Activated gamma-delta T cell treated with anti-CD3 and anti-CD28 coated beads, Interleukin-2, amount 50 U/mL, for 16 hours (primary cell): ENCODE measurements around the gene DIP2A.
"Not testable (repeated sequence)": the region's sequence is repeated elsewhere in the genome, so short reads cannot be mapped to it uniquely, and the experiment has no call there.

ENCODE experiments used
- DNase-seq: peaks from one replicate; pipeline ENCODE4 v3.0.0-alpha.2; 2020; ENCODE audit warnings: low read depth

The DIP2A gene

DNA sequence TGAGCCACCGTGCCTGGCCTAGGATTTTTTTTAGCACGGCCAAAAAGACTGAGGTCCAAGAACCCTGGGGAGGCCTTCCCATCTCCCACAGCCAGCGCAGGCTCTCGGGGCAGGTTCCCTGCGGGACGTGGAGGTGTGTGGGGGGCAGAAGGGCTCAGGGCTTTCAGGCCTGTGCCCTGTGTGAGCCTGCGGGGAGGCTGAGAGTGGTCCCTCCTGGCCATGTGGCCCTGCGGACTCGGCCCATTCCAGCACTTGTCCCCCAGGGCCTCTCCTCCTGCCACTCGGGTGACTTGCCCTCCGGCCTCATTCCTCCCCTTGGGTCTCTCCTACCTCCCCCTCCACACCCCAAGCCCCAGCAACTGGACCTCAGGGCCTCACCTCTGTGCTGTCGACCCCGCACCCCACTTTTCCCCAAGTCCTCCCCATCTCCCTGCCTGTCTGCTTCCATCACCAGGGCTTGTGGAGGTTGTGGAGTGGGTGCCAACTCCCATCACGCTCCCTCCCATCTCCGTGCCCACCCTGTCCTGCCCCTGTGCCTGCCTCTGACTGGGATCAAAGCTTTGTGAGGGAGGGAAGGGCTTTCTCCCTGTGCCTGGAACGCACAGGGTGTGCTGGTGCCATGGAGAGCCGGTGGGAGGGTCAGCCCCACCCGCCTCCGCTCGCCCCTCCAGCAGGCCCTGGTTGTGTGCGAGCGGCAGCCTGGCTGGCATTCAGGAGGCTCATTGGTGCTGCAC is 32.2 kb upstream of the DIP2A start:
- no peak for DNase-seq

GRCh38 chr21:46427516-46427915 is 31.2 kb upstream of the DIP2A start:
- no peak for DNase-seq

- DNase-seq = no peak
Measured at GRCh38 chr21:46428286-46428685, 30.4 kb upstream of the DIP2A start.

DNA sequence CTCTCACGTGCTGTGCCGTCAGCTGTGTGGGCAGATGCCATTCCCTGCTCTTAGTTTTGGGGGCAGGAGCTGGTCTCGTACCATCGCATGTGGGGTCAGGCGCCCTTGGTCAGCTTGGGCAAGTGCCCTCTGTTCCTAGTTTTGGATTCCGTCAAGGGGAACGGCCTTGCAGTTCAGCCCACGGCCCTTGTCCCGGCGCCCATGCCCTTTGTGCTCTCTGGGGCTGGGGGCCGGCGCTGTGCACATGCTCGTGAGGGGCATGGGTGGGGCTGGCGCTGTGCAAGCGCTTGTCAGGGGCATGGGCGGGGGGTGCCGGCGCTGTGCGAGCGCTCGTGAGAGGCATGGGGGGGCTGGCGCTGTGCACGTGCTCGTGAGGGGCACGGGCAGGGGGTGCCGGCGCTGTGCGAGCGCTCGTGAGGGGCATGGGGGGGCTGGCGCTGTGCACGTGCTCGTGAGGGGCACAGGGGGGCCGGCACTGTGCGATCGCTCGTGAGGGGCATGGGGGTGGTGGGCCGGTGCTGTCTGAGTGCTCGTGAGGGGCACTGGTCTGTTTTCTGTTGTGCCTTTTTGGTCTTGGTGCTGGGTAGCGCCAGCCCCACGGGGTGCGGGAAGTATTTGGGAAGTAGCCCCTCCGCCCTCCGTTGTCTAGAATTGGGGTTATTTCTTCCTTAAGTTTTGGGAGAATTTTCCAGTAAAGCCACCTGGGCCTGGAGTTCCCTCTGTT is 29.5 kb upstream of the DIP2A start:
- no peak for DNase-seq

- DNase-seq = no peak
Measured at GRCh38 chr21:46429754-46430681, 28.7 kb upstream of the DIP2A start.

DNA sequence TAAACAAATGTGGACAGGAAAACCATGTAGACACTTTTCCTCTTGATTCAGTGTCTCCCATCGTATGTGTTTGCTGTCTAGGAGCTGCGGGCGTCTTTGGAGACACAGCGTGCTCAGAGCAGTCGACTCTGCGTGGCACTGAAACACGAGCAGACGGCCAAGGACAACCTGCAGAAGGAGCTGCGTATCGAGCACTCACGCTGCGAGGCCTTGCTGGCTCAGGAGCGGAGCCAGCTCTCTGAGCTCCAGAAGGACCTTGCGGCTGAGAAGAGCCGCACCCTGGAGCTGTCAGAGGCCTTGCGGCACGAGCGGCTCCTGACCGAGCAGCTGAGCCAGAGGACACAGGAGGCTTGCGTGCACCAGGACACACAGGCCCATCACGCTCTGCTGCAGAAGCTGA is 27.2 kb upstream of the DIP2A start:
- DNase-seq = no peak

DNA sequence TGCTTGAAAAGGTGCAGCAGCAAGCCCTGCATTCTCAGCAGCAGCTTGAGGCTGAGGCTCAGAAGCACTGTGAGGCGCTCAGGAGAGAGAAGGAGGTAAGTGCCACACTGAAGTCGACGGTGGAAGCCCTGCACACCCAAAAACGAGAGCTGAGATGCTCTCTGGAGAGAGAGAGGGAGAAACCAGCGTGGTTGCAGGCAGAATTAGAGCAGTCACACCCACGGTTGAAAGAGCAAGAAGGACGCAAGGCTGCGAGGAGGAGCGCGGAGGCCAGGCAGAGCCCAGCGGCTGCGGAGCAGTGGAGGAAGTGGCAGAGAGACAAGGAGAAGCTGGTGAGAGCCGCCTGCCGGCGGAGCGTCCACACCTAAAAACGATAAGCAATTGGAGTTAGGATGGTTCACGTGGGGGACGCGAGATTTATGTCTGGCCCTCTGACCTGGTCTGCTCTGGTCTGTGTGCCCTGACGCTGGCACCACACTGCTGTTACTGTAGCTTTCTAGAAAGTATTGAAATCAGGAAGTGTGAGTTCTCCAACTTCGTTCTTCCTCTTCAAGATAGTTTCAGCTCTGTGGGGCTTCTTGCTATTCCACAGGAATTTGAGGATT is 26.7 kb upstream of the DIP2A start:
- DNase-seq = no peak

- DNase-seq = not testable (repeated sequence)
Measured at GRCh38 chr21:46433116-46433515, 25.6 kb upstream of the DIP2A start.

- no peak for DNase-seq
Measured at GRCh38 chr21:46434322-46434958, 24.3 kb upstream of the DIP2A start.

- DNase-seq = no peak
Measured at GRCh38 chr21:46435786-46436227, 22.9 kb upstream of the DIP2A start.

GRCh38 chr21:46436621-46437020 is 22.1 kb upstream of the DIP2A start:
- DNase-seq = no peak

DNA sequence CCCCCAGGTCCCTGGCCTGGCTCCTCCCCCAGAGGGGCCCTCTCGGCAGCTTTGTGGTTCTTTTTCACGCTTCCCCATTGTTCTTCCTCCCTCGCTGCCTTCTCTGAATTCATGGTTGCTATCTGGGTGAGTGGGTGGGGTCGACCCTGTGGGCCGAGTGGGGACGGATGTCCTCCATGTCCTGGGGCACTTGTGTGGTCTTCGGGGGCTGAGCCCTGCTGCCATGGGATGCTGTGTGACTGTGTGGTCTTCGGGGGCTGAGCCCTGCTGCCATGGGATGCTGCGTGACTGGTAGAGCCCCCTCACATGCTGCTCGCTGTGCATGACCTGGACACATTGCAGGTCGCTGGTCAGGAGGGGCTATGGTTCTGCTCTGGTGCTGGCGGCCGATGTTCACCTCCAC is 21.6 kb upstream of the DIP2A start:
- DNase-seq = no peak

DNA sequence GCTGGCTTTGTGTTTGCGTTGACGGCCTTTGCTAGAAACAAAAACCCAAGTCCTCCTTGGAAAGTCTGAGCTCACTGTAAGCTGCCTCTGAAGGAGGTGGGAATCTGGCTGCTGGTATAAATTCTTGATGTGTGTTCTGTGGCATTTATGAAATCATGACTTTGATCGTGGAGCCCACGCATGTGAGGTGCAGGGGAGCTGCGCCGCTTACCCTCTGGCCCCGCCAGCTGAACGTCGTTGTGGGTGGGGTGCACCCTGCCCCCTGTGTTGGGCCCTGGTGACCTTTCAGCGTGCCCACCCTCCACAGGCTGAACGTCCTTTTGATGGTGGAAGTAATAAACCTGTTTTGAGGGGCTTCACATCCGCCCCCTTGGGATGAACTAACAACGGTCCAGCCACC is 21.2 kb upstream of the DIP2A start:
- no peak for DNase-seq

- DNase-seq = no peak
Measured at GRCh38 chr21:46438241-46438640, 20.4 kb upstream of the DIP2A start.

- DNase-seq = no peak
Measured at GRCh38 chr21:46439906-46440305, 18.8 kb upstream of the DIP2A start.

- DNase-seq = no peak
Measured at GRCh38 chr21:46441331-46441730, 17.4 kb upstream of the DIP2A start.

- no peak for DNase-seq
Measured at GRCh38 chr21:46441961-46442498, 16.7 kb upstream of the DIP2A start.

DNA sequence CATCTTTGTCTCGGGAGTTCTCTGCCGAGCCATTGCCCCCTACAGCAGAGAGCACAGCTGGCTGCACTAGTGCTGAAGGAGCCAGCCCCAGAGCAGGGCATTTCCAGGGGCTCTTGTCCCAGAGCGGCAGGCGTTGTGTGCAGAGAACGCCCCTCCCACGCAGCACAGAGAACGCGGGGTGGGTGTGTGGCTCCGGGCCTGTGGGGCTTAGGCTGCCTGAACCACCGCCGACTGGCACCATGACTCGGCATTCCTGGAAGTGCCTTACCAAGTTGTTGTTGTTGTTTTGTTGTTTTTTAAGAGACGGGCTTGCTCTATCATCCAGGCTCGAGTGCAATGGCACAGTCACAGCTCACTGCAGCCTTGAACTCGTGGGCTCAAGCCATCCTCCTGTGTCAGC is 15.8 kb upstream of the DIP2A start:
- DNase-seq = no peak

DNA sequence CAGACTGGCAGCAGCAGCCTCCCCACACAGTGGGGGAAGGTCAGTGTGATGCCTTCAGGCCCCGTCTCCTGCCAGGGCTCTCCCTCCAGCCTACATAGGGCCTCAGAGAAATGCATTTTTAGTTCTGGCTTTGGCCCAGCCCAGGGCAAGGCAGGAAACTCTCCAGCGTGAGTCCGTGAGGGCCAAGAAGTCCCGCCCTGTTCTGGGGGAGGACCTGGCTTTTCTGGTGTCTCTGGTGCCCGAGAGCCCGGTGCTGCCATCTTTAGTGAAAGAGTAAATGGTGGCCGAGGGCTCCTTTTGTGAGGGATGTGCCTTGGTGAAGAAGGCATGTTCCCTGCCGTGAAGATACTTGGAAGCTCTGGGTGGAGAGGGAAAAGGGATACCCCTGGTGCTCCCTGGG is 14.8 kb upstream of the DIP2A start:
- no peak for DNase-seq

GRCh38 chr21:46448108-46448507 is 10.6 kb upstream of the DIP2A start:
- DNase-seq = no peak

- DNase-seq = not testable (repeated sequence)
Measured at GRCh38 chr21:46448855-46449254, 9.8 kb upstream of the DIP2A start.
